Naive B cell (primary cell): ENCODE measurements around the gene ALG8. TPM values are rescaled to one million over a fixed set of nuclear protein-coding genes. Genes with fewer than 3 reads are reported as not detected.
"Not testable (repeated sequence)": the region's sequence is repeated elsewhere in the genome, so short reads cannot be mapped to it uniquely, and the experiment has no call there.

Experiments
- ATAC-seq, 2 donors: fragments of 150-1000 bp; cut with Tn5 transposase; 2 replicates each; pipeline ENCODE4 v1.10.0; 2021; ENCODE audit warnings: low read depth in 2 of 2, mild to moderate bottlenecking in 2 of 2, moderate library complexity in 2 of 2
- DNase-seq: peaks from one replicate; pipeline ENCODE4 v3.0.0; 2022
- H3K27ac Mint-ChIP-seq, 6 donors: one replicate each; pipeline ENCODE4 v1.8.0; 2020 to 2022; ENCODE audit warnings: mild to moderate bottlenecking in 6 of 6, mixed read lengths in 6 of 6, moderate library complexity in 5 of 6, inconsistent platforms in 2 of 6
- H3K27me3 Mint-ChIP-seq, 3 donors: one replicate each; pipeline ENCODE4 v1.8.0; 2021 to 2022; ENCODE audit warnings: mixed read lengths in 3 of 3, mild to moderate bottlenecking in 1 of 3
- H3K36me3 Mint-ChIP-seq, 2 donors: one replicate each; pipeline ENCODE4 v1.8.0; 2020 to 2022; ENCODE audit warnings: mixed read lengths in 2 of 2, inconsistent platforms in 1 of 2, mild to moderate bottlenecking in 1 of 2
- H3K4me1 Mint-ChIP-seq, 3 donors: one replicate each; pipeline ENCODE4 v1.8.0; 2020 to 2022; ENCODE audit warnings: mixed read lengths in 3 of 3, inconsistent platforms in 1 of 3, mild to moderate bottlenecking in 1 of 3, moderate library complexity in 1 of 3
- H3K4me3 Mint-ChIP-seq, 8 donors: one replicate each; pipeline ENCODE4 v1.8.0; 2020 to 2022; ENCODE audit warnings: mild to moderate bottlenecking in 8 of 8, mixed read lengths in 8 of 8, moderate library complexity in 8 of 8, inconsistent platforms in 2 of 8
- H3K9me3 Mint-ChIP-seq, 7 donors: one replicate each; pipeline ENCODE4 v1.8.0; 2020 to 2022; ENCODE audit warnings: mixed read lengths in 7 of 7, mild to moderate bottlenecking in 5 of 7, inconsistent platforms in 2 of 7, moderate library complexity in 1 of 7
- polyA plus RNA-seq, 6 donors: library from polyadenylated mRNA; unstranded; fragments of 300-500 nt; fragmentation: Illumina TruSeq; gene quantifications; one replicate each; pipeline ENCODE4 v1.2.3, GENCODE V29; 2021; ENCODE audit warnings: low read depth in 6 of 6

The ALG8 gene
- polyA plus RNA-seq, 6 donors from 2014 or later = 46.7 to 90.6 (median 59.9) TPM

- DNase-seq = no peak
- H3K36me3 Mint-ChIP-seq = peaks cover 8 to 23% of the 10 kb centered on the region in 2 donors
- H3K4me1 Mint-ChIP-seq = peaks cover 0 to 7% (median 5%) of the 10 kb centered on the region in 3 donors
- no peaks in the 10 kb centered on the region for H3K27me3 Mint-ChIP-seq
- H3K27ac Mint-ChIP-seq = no peak overlapping the region
- ATAC-seq = no peak
- H3K9me3 Mint-ChIP-seq = no peaks in the 10 kb centered on the region
- H3K4me3 Mint-ChIP-seq = no peak overlapping the region
Observed at GRCh38 chr11:78109081-78110015, 30.1 kb downstream of the ALG8 start.

- Mint-ChIP-seq H3K27me3 (no peaks in the 10 kb centered on the region), H3K27ac (no peak overlapping the region), H3K4me1 (no peaks in the 10 kb centered on the region), H3K4me3 (no peak overlapping the region), H3K9me3 (no peaks in the 10 kb centered on the region), H3K36me3 (peaks cover 26 to 36% of the 10 kb centered on the region in 2 donors)
- no peak for ATAC-seq
- DNase-seq = no peak
Observed at GRCh38 chr11:78100676-78101472, 38.6 kb downstream of the ALG8 start.

GRCh38 chr11:78100261-78100660 lies 39.2 kb downstream of the ALG8 start:
- no peaks in the 10 kb centered on the region for H3K4me1 Mint-ChIP-seq
- no peak overlapping the region for H3K27ac Mint-ChIP-seq
- H3K9me3 Mint-ChIP-seq = no peaks in the 10 kb centered on the region
- DNase-seq (no peak), ATAC-seq (no peak)
- H3K36me3 Mint-ChIP-seq = peaks cover 26 to 36% of the 10 kb centered on the region in 2 donors
- no peaks in the 10 kb centered on the region for H3K27me3 Mint-ChIP-seq
- no peak overlapping the region for H3K4me3 Mint-ChIP-seq

- DNase-seq = no peak
- no peak overlapping the region for H3K27ac Mint-ChIP-seq
- no peaks in the 10 kb centered on the region for H3K9me3 Mint-ChIP-seq
- H3K4me1 Mint-ChIP-seq = no peaks in the 10 kb centered on the region
- H3K27me3 Mint-ChIP-seq = no peaks in the 10 kb centered on the region
- no peak for ATAC-seq
- H3K36me3 Mint-ChIP-seq = peaks cover 26 to 36% of the 10 kb centered on the region in 2 donors
- H3K4me3 Mint-ChIP-seq = no peak overlapping the region
Observed at GRCh38 chr11:78099666-78100065, 39.8 kb downstream of the ALG8 start.

- Mint-ChIP-seq H3K36me3 (peaks cover 20 to 29% of the 10 kb centered on the region in 2 donors), H3K9me3 (no peaks in the 10 kb centered on the region), H3K27ac (no peak overlapping the region), H3K4me3 (no peak overlapping the region), H3K4me1 (no peaks in the 10 kb centered on the region), H3K27me3 (no peaks in the 10 kb centered on the region)
- ATAC-seq (no peak), DNase-seq (no peak)
Observed at GRCh38 chr11:78097666-78098385, 41.6 kb downstream of the ALG8 start.

- no peaks in the 10 kb centered on the region for H3K4me1 Mint-ChIP-seq
- H3K27me3 Mint-ChIP-seq = no peaks in the 10 kb centered on the region
- no peak for ATAC-seq
- DNase-seq = no peak
- no peaks in the 10 kb centered on the region for H3K9me3 Mint-ChIP-seq
- H3K4me3 Mint-ChIP-seq = no peak overlapping the region
- peak overlapping the region in 1 of 6 donors; percentile 38 for H3K27ac Mint-ChIP-seq
- H3K36me3 Mint-ChIP-seq = peaks cover 4% of the 10 kb centered on the region in 2 donors
Observed at GRCh38 chr11:78094250-78094649, 45.2 kb downstream of the ALG8 start.

GRCh38 chr11:78086521-78087074 lies 52.8 kb downstream of the ALG8 start:
- H3K9me3 Mint-ChIP-seq, H3K36me3 Mint-ChIP-seq, H3K4me3 Mint-ChIP-seq, DNase-seq, ATAC-seq, H3K27me3 Mint-ChIP-seq, H3K4me1 Mint-ChIP-seq: not testable (repeated sequence)
- peak overlapping the region in 1 of 6 donors; percentile 35 for H3K27ac Mint-ChIP-seq

- DNase-seq (no peak), ATAC-seq (no peak)
- Mint-ChIP-seq H3K36me3 (no peaks in the 10 kb centered on the region), H3K4me1 (peaks cover 4 to 10% (median 6%) of the 10 kb centered on the region in 3 donors), H3K27me3 (no peaks in the 10 kb centered on the region), H3K9me3 (no peaks in the 10 kb centered on the region), H3K27ac (no peak overlapping the region), H3K4me3 (no peak overlapping the region)
Observed at GRCh38 chr11:78085972-78086371, 53.5 kb downstream of the ALG8 start.

GRCh38 chr11:78084506-78084905 lies 54.9 kb downstream of the ALG8 start:
- H3K36me3 Mint-ChIP-seq, ATAC-seq, H3K27me3 Mint-ChIP-seq, DNase-seq, H3K9me3 Mint-ChIP-seq, H3K27ac Mint-ChIP-seq, H3K4me3 Mint-ChIP-seq: not testable (repeated sequence)
- H3K4me1 Mint-ChIP-seq = peaks cover 4 to 21% (median 8%) of the 10 kb centered on the region in 3 donors

GRCh38 chr11:78083021-78083420 lies 56.4 kb downstream of the ALG8 start:
- Mint-ChIP-seq H3K27me3 (no peaks in the 10 kb centered on the region), H3K4me3 (peak overlapping the region in 1 of 8 donors; percentile 8), H3K27ac (peak overlapping the region in 1 of 6 donors; percentile 46), H3K4me1 (peaks cover 10 to 33% (median 19%) of the 10 kb centered on the region in 3 donors), H3K36me3 (no peaks in the 10 kb centered on the region), H3K9me3 (no peaks in the 10 kb centered on the region)
- DNase-seq (no peak), ATAC-seq (no peak)

- Mint-ChIP-seq H3K4me3 (peak overlapping the region in 6 of 8 donors; percentile 4 to 42 (median 25)), H3K27ac (peak overlapping the region in 1 of 6 donors; percentile 5), H3K36me3 (no peaks in the 10 kb centered on the region), H3K4me1 (peaks cover 14 to 40% (median 25%) of the 10 kb centered on the region in 3 donors), H3K27me3 (no peaks in the 10 kb centered on the region), H3K9me3 (no peaks in the 10 kb centered on the region)
- ATAC-seq (no peak), DNase-seq (no peak)
Observed at GRCh38 chr11:78082146-78082545, 57.3 kb downstream of the ALG8 start.

- Mint-ChIP-seq H3K36me3 (no peaks in the 10 kb centered on the region), H3K27me3 (no peaks in the 10 kb centered on the region), H3K4me3 (peak overlapping the region in 5 of 8 donors; percentile 29 to 94 (median 47)), H3K27ac (peak overlapping the region in 3 of 6 donors; percentile 5 to 90 (median 6)), H3K4me1 (peaks cover 17 to 45% (median 29%) of the 10 kb centered on the region in 3 donors), H3K9me3 (no peaks in the 10 kb centered on the region)
- no peak for DNase-seq
- ATAC-seq = no peak
Observed at GRCh38 chr11:78081583-78081982, 57.8 kb downstream of the ALG8 start.
